GM19193 (cell line): ENCODE measurements around the gene DDX20.

Source experiments
- POLR2A ChIP-seq: IDR thresholded peaks from 4 replicates; pipeline ENCODE4 v1.6.1; 2011; ENCODE audit not compliant: insufficient read depth, insufficient read length; ENCODE audit errors: extremely low read depth

Gene DDX20

GRCh38 chr1:111813440-111814304 is 58.0 kb downstream of the DDX20 start:
- TF ChIP-seq POLR2A = no peak

GRCh38 chr1:111814305-111814628 is 58.6 kb downstream of the DDX20 start:
- TF ChIP-seq POLR2A = no peak

GRCh38 chr1:111814642-111815041 is 58.9 kb downstream of the DDX20 start:
- TF ChIP-seq POLR2A = no peak
